Thyroid gland (tissue), 4 donors: ENCODE data around the gene IFI27L1.

Experiments used
- CTCF ChIP-seq, 6 experiments: fragments of 200-600 bp in 3 of 6; fragments of 450-650 bp in 3 of 6; sonication (generic) in 3 of 6; IDR thresholded peaks; one replicate each; pipeline ENCODE4 v1.5.1; 2016 to 2019; ENCODE audit warnings: antibody characterized with exemption in 6 of 6, mild to moderate bottlenecking in 2 of 6, inconsistent platforms in 1 of 6, moderate library complexity in 1 of 6
- POLR2A ChIP-seq, 2 donors: fragments of 450-650 bp; IDR thresholded peaks; one replicate each; pipeline ENCODE4 v1.6.1; 2017; ENCODE audit warnings: antibody characterized with exemption in 2 of 2, mild to moderate bottlenecking in 2 of 2, moderate library complexity in 1 of 2

- no peak for TF ChIP-seq CTCF (IDR thresholded peaks at IDR 0.05)
- TF ChIP-seq POLR2A (IDR thresholded peaks at IDR 0.05): no peak
These were observed 47.2 kb downstream of the IFI27L1 start for GRCh38 chr14:94128216-94128839.
